SK-N-SH (cell line): ENCODE results near the gene ARHGAP45. TPM values are rescaled to one million over a fixed set of nuclear protein-coding genes. Genes with fewer than 3 reads are reported as not detected.

Experiments used
- CTCF ChIA-PET: fragments of 300-600, 350-600 bp; formaldehyde crosslinking; extraction: SDS; loops from one replicate; lab custom pipeline; 2021; lab: Yijun Ruan, JAX
- POLR2A ChIA-PET: fragments of 350-600 bp; sonication (Branson Sonifier 250); formaldehyde crosslinking; extraction: SDS; loops from one replicate; lab custom pipeline; 2020; ENCODE audit warnings: antibody characterized with exemption, inconsistent platforms; lab: Yijun Ruan, JAX
- DNase-seq: peaks from one replicate; pipeline ENCODE4 v3.0.0; 2012
- H2AFZ ChIP-seq: fragments of 200-600 bp; sonication (generic); 2 replicates; pipeline ENCODE4 v1.8.1; 2016; ENCODE audit warnings: antibody characterized with exemption, mild to moderate bottlenecking, low read depth
- H3F3A ChIP-seq: fragments of 200-600 bp; sonication (generic); replicated peaks from 2 replicates; pipeline ENCODE3; 2016; ENCODE audit warnings: antibody characterized with exemption, mild to moderate bottlenecking; ENCODE audit not compliant: insufficient read depth
- H3K27ac ChIP-seq, 2 experiments: fragments of 200-500 bp in 1 of 2; fragments of 200-600 bp in 1 of 2; sonication (Bioruptor generic) in 1 of 2; sonication (generic), shearing (Covaris generic) in 1 of 2; 2 replicates each; pipeline versions ENCODE4 v1.5.1 to v1.6.1; 2014 to 2016; ENCODE audit warnings: low read depth in 2 of 2, inconsistent platforms in 1 of 2, low read length in 1 of 2, mild to moderate bottlenecking in 1 of 2, mixed read lengths in 1 of 2
- H3K27me3 ChIP-seq: fragments of 200-600 bp; sonication (generic), shearing (Covaris generic); 2 replicates; pipeline ENCODE4 v1.6.1; 2016; ENCODE audit warnings: mixed run types; ENCODE audit not compliant: insufficient read depth
- H3K36me3 ChIP-seq, 2 experiments: fragments of 200-500 bp in 1 of 2; fragments of 200-600 bp in 1 of 2; sonication (Bioruptor generic) in 1 of 2; sonication (generic) in 1 of 2; replicated peaks in 1 of 2; 2 replicates each; pipeline versions ENCODE3 to v1.5.1; 2014 to 2016; ENCODE audit warnings: low read length in 1 of 2, mild to moderate bottlenecking in 1 of 2; ENCODE audit not compliant: insufficient read depth in 2 of 2, control insufficient read depth in 1 of 2
- H3K4me1 ChIP-seq, 2 experiments: fragments of 200-500 bp in 1 of 2; fragments of 200-600 bp in 1 of 2; sonication (Bioruptor generic) in 1 of 2; sonication (generic), shearing (Covaris generic) in 1 of 2; 2 replicates each; pipeline versions ENCODE4 v1.5.1 to v1.6.1; 2014 to 2016; ENCODE audit warnings: low read depth in 1 of 2, low read length in 1 of 2, mixed run types in 1 of 2; ENCODE audit not compliant: insufficient read depth in 2 of 2, control insufficient read depth in 1 of 2
- H3K4me2 ChIP-seq: fragments of 200-600 bp; sonication (generic), shearing (Covaris generic); 2 replicates; pipeline ENCODE4 v1.6.1; 2017; ENCODE audit warnings: mixed run types
- H3K4me3 ChIP-seq, 2 experiments: fragments of 200-500 bp in 1 of 2; fragments of 200-600 bp in 1 of 2; sonication (Bioruptor generic) in 1 of 2; sonication (generic), shearing (Covaris generic) in 1 of 2; 2 replicates each; pipeline versions ENCODE4 v1.5.1 to v1.8.1; 2014 to 2016; ENCODE audit warnings: low read depth in 2 of 2, inconsistent platforms in 1 of 2, low read length in 1 of 2, mild to moderate bottlenecking in 1 of 2, mixed read lengths in 1 of 2, moderate library complexity in 1 of 2
- H3K79me2 ChIP-seq: fragments of 200-600 bp; sonication (generic); 2 replicates; pipeline ENCODE4 v1.8.1; 2017; ENCODE audit warnings: mild to moderate bottlenecking; ENCODE audit not compliant: insufficient read depth
- H3K9ac ChIP-seq: fragments of 200-600 bp; sonication (generic); 2 replicates; pipeline ENCODE4 v1.6.1; 2017; ENCODE audit warnings: mixed run types
- H3K9me2 ChIP-seq: fragments of 200-600 bp; sonication (generic); 2 replicates; pipeline ENCODE4 v1.6.1; 2017; ENCODE audit warnings: mixed run types
- H3K9me3 ChIP-seq: fragments of 200-600 bp; sonication (generic); 2 replicates; pipeline ENCODE4 v1.6.1; 2017; ENCODE audit warnings: mixed run types, mild to moderate bottlenecking, moderate library complexity
- H4K20me1 ChIP-seq: fragments of 200-600 bp; sonication (generic); 2 replicates; pipeline ENCODE4 v1.6.1; 2017; ENCODE audit warnings: mild to moderate bottlenecking, mixed run types; ENCODE audit not compliant: insufficient read depth
- EZH2phosphoT487 ChIP-seq: fragments of 200-600 bp; sonication (generic); IDR thresholded peaks from 2 replicates; pipeline ENCODE4 v1.6.1; 2017; ENCODE audit warnings: low read depth, mixed run types, mild to moderate bottlenecking, antibody characterized with exemption, moderate library complexity, borderline replicate concordance
- FOXM1 ChIP-seq: IDR thresholded peaks from 2 replicates; pipeline ENCODE4 v1.4.0; 2012; ENCODE audit warnings: low read depth, mild to moderate bottlenecking
- GABPA ChIP-seq: IDR thresholded peaks from 2 replicates; pipeline ENCODE4 v1.4.0; 2012; ENCODE audit warnings: low read depth, mild to moderate bottlenecking
- GATA2 ChIP-seq: sonication (generic); formaldehyde crosslinking; IDR thresholded peaks from 2 replicates; pipeline ENCODE4 v1.5.0; 2020; ENCODE audit warnings: mild to moderate bottlenecking, missing genetic modification reagents
- JUND ChIP-seq: IDR thresholded peaks from 2 replicates; pipeline ENCODE4 v1.4.0; 2012
- NRF1 ChIP-seq: IDR thresholded peaks from 2 replicates; pipeline ENCODE4 v1.6.1; 2012; ENCODE audit warnings: low read depth, mild to moderate bottlenecking, low read length
- RAD21 ChIP-seq: IDR thresholded peaks from 2 replicates; pipeline ENCODE4 v1.6.1; 2012; ENCODE audit warnings: mild to moderate bottlenecking, low read length
- RCOR1 ChIP-seq: fragments of 150-350 bp; IDR thresholded peaks from 2 replicates; pipeline ENCODE4 v1.6.1; 2017; ENCODE audit warnings: antibody characterized with exemption, low read length
- RXRA ChIP-seq: IDR thresholded peaks from 2 replicates; pipeline ENCODE4 v1.4.0; 2012; ENCODE audit warnings: low read depth, mild to moderate bottlenecking, borderline replicate concordance
- SIN3A ChIP-seq: IDR thresholded peaks from 2 replicates; pipeline ENCODE4 v1.6.1; 2012; ENCODE audit warnings: low read depth, mild to moderate bottlenecking, low read length, moderate library complexity, borderline replicate concordance
- TAF1 ChIP-seq: IDR thresholded peaks from 2 replicates; pipeline ENCODE4 v1.6.1; 2012; ENCODE audit warnings: low read depth, mild to moderate bottlenecking, low read length, moderate library complexity, borderline replicate concordance
- TCF12 ChIP-seq: IDR thresholded peaks from 2 replicates; pipeline ENCODE4 v1.4.0; 2012
- WGBS: methylation state at CpG from one replicate; pipeline ENCODE4 v1.1.6; 2017; ENCODE audit warnings: low lambda C conversion rate; 5-methylcytosine and 5-hydroxymethylcytosine counted together
- polyA plus RNA-seq, 3 experiments: library from polyadenylated mRNA; depleted of rRNA; stranded (reverse); fragments of >200 nt; gene quantifications; 2 replicates each; pipeline ENCODE4 v1.2.3, GENCODE V29; 2012
- TF ChIP-seq, protein P1 (sequence below): IDR thresholded peaks from 2 replicates; pipeline ENCODE4 v1.6.1; 2012; ENCODE audit warnings: mild to moderate bottlenecking, low read depth, low read length, moderate library complexity
- TF ChIP-seq, protein P2 (sequence below): IDR thresholded peaks from 2 replicates; pipeline ENCODE4; 2012
- TF ChIP-seq, protein P3 (sequence below): IDR thresholded peaks from 2 replicates; pipeline ENCODE4 v1.4.0; 2012; ENCODE audit warnings: low read depth
- TF ChIP-seq, protein P4 (sequence below): fragments of 150-350 bp; IDR thresholded peaks from 2 replicates; pipeline ENCODE4 v1.6.1; 2017; ENCODE audit warnings: antibody characterized with exemption, low read length, low read depth, borderline replicate concordance

The ARHGAP45 gene
- polyA plus RNA-seq, 1 of the 3 experiments (the other 2 are of a cell fraction): 4.2 TPM

DNA sequence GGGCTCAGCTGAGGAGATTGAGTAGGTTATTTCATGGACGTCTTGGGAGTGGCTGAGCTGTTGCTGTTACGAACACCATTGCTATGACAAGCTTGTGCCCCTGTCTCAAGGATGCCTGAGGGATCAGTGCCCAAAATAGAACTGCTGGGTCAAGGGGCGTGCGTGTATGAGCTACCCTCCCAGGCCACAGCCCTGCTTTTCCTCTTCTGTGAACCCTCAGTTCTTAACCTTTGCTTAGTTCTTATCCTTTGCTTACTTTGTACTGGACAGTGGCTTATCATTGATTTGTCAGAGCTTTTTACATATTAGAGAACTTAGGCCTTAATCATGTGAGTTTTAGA, 9.0 kb downstream of the ARHGAP45 start (continued):
- TF ChIP-seq TAF1 (no peak), SIN3A (no peak), EZH2phosphoT487 (no peak), FOXM1 (no peak)
- TF ChIP-seq, protein P1, sequence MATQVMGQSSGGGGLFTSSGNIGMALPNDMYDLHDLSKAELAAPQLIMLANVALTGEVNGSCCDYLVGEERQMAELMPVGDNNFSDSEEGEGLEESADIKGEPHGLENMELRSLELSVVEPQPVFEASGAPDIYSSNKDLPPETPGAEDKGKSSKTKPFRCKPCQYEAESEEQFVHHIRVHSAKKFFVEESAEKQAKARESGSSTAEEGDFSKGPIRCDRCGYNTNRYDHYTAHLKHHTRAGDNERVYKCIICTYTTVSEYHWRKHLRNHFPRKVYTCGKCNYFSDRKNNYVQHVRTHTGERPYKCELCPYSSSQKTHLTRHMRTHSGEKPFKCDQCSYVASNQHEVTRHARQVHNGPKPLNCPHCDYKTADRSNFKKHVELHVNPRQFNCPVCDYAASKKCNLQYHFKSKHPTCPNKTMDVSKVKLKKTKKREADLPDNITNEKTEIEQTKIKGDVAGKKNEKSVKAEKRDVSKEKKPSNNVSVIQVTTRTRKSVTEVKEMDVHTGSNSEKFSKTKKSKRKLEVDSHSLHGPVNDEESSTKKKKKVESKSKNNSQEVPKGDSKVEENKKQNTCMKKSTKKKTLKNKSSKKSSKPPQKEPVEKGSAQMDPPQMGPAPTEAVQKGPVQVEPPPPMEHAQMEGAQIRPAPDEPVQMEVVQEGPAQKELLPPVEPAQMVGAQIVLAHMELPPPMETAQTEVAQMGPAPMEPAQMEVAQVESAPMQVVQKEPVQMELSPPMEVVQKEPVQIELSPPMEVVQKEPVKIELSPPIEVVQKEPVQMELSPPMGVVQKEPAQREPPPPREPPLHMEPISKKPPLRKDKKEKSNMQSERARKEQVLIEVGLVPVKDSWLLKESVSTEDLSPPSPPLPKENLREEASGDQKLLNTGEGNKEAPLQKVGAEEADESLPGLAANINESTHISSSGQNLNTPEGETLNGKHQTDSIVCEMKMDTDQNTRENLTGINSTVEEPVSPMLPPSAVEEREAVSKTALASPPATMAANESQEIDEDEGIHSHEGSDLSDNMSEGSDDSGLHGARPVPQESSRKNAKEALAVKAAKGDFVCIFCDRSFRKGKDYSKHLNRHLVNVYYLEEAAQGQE: no peak

DNA sequence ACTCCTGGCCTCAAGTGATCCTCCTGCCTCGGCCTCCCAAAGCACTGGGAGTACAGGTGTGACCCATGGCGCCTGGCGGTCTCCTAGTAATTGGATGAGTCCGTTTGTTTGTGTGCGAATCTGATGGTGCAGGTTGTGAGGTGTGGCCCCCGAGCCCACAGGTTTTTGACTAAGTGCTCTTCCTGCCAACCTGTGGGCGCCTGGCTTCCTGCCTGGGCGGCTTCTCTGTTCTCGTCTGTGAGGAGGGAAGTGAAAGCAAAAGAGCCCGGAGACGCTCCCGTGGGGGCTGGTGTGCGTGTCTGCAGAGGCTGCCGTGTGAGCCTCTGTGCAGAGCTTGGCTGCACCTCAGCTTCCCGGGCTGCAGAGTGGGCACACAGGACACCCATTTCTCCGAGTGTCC, 10.0 kb downstream of the ARHGAP45 start:
- H3F3A ChIP-seq: peaks cover 11% of the 10 kb centered on the region
- H3K9me2 ChIP-seq: no peaks in the 10 kb centered on the region
- no peak overlapping the region for H3K27ac ChIP-seq
- ChIA-PET POLR2A (interaction anchor here (0.9 kb wide), 1 partner anchor 10 kb away, joined by 5 read pairs; the partner anchor contains the start of gene ARHGAP45), CTCF (interaction anchor here (3.3 kb wide), 1 partner anchor 12 kb away, joined by 13 read pairs; no protein-coding TSS in a partner anchor)
- no peaks in the 10 kb centered on the region for H3K36me3 ChIP-seq
- peaks cover 0 to 21% of the 10 kb centered on the region in 2 experiments; a peak in 1 of 4 replicates for H3K4me1 ChIP-seq
- TF ChIP-seq TCF12: no peak
- TF ChIP-seq, protein P2, sequence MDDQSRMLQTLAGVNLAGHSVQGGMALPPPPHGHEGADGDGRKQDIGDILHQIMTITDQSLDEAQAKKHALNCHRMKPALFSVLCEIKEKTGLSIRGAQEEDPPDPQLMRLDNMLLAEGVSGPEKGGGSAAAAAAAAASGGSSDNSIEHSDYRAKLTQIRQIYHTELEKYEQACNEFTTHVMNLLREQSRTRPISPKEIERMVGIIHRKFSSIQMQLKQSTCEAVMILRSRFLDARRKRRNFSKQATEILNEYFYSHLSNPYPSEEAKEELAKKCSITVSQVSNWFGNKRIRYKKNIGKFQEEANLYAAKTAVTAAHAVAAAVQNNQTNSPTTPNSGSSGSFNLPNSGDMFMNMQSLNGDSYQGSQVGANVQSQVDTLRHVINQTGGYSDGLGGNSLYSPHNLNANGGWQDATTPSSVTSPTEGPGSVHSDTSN: no peak
- no peak for TF ChIP-seq NRF1
- no peak for TF ChIP-seq GABPA
- TF ChIP-seq GATA2 (CRISPR knock-in tag): no peak
- no peak for TF ChIP-seq TAF1
- H3K79me2 ChIP-seq: no peaks in the 10 kb centered on the region
- H3K9me3 ChIP-seq: no peaks in the 10 kb centered on the region
- no peaks in the 10 kb centered on the region for H3K27me3 ChIP-seq
- WGBS: 75% methylated on average over 11 of the region's 16 CpGs
- H3K9ac ChIP-seq: no peak overlapping the region
- H2AFZ ChIP-seq: no peak overlapping the region
- H3K4me3 ChIP-seq: no peak overlapping the region
- DNase-seq: no peak
- no peaks in the 10 kb centered on the region for H4K20me1 ChIP-seq
- H3K4me2 ChIP-seq: no peak overlapping the region

DNA sequence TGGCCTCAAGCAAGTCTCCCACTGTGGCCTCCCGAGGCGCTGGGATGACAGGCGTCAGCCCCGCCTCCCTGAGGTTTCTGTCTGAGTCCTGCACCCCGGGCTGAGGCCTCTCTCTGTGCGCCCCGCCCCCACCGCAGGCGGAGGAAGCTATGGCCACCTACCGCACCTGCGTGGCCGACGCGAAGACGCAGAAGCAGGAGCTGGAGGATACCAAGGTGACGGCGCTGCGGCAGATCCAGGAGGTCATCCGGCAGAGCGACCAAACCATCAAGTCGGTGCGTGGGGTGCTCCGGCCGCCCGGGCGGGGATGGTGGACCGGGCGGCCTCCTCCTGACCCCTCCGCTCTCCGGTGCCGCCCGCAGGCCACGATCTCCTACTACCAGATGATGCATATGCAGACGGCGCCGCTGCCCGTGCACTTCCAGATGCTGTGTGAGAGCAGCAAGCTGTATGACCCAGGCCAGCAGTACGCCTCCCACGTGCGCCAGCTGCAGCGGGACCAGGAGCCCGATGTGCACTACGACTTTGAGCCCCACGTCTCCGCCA, 12.7 kb downstream of the ARHGAP45 start:
- CTCF ChIA-PET: interaction anchor here (1.0 to 3.2 kb wide), 10 partner anchors 8 to 187 kb away, joined by 3 to 24 read pairs (median 3); partner anchors contain the start of genes ARHGAP45, CNN2 and RNU6-2
- no peak overlapping the region for H3K9ac ChIP-seq
- no peaks in the 10 kb centered on the region for H4K20me1 ChIP-seq
- peaks cover 0 to 22% of the 10 kb centered on the region in 2 experiments; a peak in 2 of 4 replicates for H3K4me1 ChIP-seq
- POLR2A ChIA-PET: no interaction called here
- peaks cover 5% of the 10 kb centered on the region for H3F3A ChIP-seq
- H3K9me2 ChIP-seq: no peaks in the 10 kb centered on the region
- no peaks in the 10 kb centered on the region for H3K9me3 ChIP-seq
- peak overlapping the region in 1 of 2 experiments; percentile 54; a peak in 1 of 4 replicates for H3K27ac ChIP-seq
- H3K4me2 ChIP-seq: no peak overlapping the region
- WGBS: 39% methylated on average over 5 of the region's 45 CpGs
- H3K4me3 ChIP-seq: peak overlapping the region in 1 of 2 experiments; percentile 17; a peak in 1 of 4 replicates
- H3K79me2 ChIP-seq: no peaks in the 10 kb centered on the region
- no peak overlapping the region for H2AFZ ChIP-seq
- DNase-seq: peak; percentile 89
- no peaks in the 10 kb centered on the region for H3K36me3 ChIP-seq
- H3K27me3 ChIP-seq: no peaks in the 10 kb centered on the region
- TF ChIP-seq RAD21 (peak; percentile 40), RCOR1 (peak; percentile 6; the same call in 1 of the 2 replicates), RXRA (no peak), JUND (no peak)
- TF ChIP-seq, protein P3, sequence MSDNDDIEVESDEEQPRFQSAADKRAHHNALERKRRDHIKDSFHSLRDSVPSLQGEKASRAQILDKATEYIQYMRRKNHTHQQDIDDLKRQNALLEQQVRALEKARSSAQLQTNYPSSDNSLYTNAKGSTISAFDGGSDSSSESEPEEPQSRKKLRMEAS: 0 out of 2 replicates have a peak, but pooled peaks have one; percentile 15
- TF ChIP-seq, protein P1: no peak
- TF ChIP-seq, protein P4, sequence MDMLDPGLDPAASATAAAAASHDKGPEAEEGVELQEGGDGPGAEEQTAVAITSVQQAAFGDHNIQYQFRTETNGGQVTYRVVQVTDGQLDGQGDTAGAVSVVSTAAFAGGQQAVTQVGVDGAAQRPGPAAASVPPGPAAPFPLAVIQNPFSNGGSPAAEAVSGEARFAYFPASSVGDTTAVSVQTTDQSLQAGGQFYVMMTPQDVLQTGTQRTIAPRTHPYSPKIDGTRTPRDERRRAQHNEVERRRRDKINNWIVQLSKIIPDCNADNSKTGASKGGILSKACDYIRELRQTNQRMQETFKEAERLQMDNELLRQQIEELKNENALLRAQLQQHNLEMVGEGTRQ: no peak
